GM21737 (cell line): ENCODE data around the gene BCKDHB.
A peak's percentile ranks its signal among the peaks of the same experiment; 100 is the strongest.
"Not testable (repeated sequence)": the region's sequence is repeated elsewhere in the genome, so short reads cannot be mapped to it uniquely, and the experiment has no call there.

Source experiments
- ATAC-seq: cut with Tn5 transposase; IDR thresholded peaks from one replicate; pipeline ENCODE4 v1.9.1; 2021; ENCODE audit warnings: mild to moderate bottlenecking, moderate library complexity; ENCODE audit not compliant: unreplicated experiment

Gene BCKDHB

GRCh38 chr6:80254716-80255115 is 148.2 kb downstream of the BCKDHB start:
- no peak for ATAC-seq

GRCh38 chr6:80256691-80257090 is 150.2 kb downstream of the BCKDHB start:
- ATAC-seq: no peak

DNA sequence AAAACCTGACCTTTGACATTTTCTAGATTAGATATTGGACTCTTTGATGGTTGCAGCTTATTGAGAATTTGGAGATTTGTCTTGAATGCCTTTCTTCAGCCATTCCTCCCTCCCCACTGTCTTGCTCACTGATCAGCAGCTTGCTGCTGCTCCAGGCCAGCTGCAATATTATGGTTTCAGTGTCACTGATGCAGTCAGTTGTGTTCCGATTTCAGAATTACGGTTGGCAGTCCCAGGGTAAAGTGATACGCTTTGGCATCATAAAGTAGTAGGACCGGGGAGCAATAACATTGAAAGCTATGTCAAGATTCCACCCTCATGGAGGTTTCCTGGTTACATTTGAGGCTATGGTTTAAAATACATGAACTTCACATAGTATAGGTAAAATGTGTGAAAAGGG is 152.6 kb downstream of the BCKDHB start:
- ATAC-seq: no peak

GRCh38 chr6:80263585-80263984 is 157.1 kb downstream of the BCKDHB start:
- ATAC-seq: no peak

- no peak for ATAC-seq
These were observed 162.6 kb downstream of the BCKDHB start for GRCh38 chr6:80268865-80269730.

GRCh38 chr6:80271074-80271473 is 164.6 kb downstream of the BCKDHB start:
- ATAC-seq: no peak

- no peak for ATAC-seq
These were observed 166.5 kb downstream of the BCKDHB start for GRCh38 chr6:80272988-80273387.

GRCh38 chr6:80276861-80277260 is 170.4 kb downstream of the BCKDHB start:
- ATAC-seq: no peak

- ATAC-seq: no peak
These were observed 171.0 kb downstream of the BCKDHB start for GRCh38 chr6:80277501-80277900.

GRCh38 chr6:80280262-80281010 is 174.0 kb downstream of the BCKDHB start:
- ATAC-seq: peak; percentile 50

- no peak for ATAC-seq
These were observed 176.6 kb downstream of the BCKDHB start for GRCh38 chr6:80282913-80283554.

DNA sequence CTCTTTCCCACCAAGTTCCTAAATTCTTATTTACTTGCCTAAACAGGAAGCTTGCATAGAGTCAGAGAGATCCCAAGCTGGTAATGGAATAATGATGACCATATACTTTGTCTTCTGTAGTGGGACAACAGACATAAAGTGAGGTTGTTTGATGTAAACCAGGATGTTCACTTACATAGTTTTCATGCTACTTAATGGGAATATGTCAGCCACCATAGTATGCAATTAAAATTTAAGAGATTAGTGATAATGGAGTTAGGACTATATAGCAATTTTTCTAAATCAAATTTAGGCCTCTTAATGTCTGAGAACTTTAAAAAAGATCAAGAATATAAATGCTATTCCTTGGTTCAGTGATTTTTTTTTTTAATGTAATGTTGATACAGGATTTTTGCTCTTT is 180.6 kb downstream of the BCKDHB start:
- no peak for ATAC-seq

- no peak for ATAC-seq
These were observed 181.1 kb downstream of the BCKDHB start for GRCh38 chr6:80287607-80288006.

DNA sequence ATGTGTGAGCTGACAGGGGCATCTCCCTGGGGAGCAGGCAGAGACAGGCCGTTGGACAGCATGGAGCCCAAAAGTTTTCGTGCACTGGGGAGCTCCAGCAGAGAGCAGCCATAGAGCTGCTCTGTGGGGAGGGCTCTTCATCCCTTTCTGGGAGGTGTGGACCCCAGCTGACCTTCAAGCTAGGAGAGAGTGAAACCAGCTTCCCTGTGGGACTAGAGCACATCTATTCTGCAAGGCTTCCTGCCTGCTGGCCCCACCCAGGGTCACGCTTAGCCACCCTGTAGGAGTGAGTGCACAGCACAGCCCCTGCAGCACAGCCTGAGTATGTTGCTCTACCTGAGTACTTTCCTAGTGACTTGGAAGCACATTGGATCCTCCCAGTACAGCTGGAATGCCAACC is 183.3 kb downstream of the BCKDHB start:
- no peak for ATAC-seq

DNA sequence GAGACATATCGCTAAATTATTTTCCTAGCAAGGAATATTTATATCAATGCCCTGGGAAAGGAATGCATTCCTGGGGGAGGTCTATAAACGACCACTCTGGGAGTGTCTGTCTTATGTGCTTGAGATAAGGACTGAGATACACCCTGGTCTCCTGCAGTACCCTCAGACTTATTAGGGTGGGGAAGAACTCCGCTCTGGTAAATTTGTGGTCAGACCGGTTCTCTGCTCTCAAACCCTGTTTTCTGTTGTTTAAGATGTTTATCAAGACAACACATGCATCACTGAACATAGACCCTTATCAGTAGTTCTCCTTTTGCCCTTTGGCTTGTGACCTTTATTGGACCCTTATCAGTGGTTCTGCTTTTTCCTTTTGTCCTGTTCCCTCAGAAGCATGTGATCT is 188.1 kb downstream of the BCKDHB start:
- ATAC-seq: not testable (repeated sequence)

DNA sequence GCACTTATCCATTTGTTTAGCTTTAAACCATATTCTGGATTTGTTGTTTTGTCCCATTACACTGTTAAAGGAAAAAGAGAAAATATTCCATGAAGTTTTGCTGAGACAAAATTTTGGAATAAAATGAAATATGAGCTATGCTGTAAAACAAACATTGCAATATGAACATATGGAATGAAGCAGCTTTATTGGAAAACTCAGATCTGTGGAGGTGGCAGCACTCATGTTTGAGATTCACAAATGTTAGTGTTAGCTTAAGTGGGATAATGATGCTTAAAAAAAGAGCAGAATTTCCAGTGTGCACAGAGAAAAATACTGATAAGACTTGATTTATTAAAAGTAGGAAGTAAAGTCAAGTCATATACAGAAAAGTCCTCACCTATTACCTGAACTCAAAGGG is 196.2 kb downstream of the BCKDHB start:
- ATAC-seq: no peak

- ATAC-seq: no peak
These were observed 197.5 kb downstream of the BCKDHB start for GRCh38 chr6:80304014-80304413.

- no peak for ATAC-seq
These were observed 208.1 kb downstream of the BCKDHB start for GRCh38 chr6:80314531-80314930.

GRCh38 chr6:80316686-80317231 is 210.3 kb downstream of the BCKDHB start:
- no peak for ATAC-seq

GRCh38 chr6:80319196-80319595 is 212.7 kb downstream of the BCKDHB start:
- ATAC-seq: no peak

GRCh38 chr6:80321011-80321410 is 214.5 kb downstream of the BCKDHB start:
- ATAC-seq: no peak
